Fibroblast of lung (primary cell): ENCODE results near the gene LGALS7B.
"Not testable (repeated sequence)": the region's sequence is repeated elsewhere in the genome, so short reads cannot be mapped to it uniquely, and the experiment has no call there.

Source experiments
- EZH2 ChIP-seq: IDR thresholded peaks from 2 replicates; pipeline ENCODE4 v1.5.1; 2012; ENCODE audit warnings: low read length, control low read depth, mild to moderate bottlenecking; ENCODE audit errors: missing control alignments
- TF ChIP-seq, protein P1 (sequence below), 2 donors: IDR thresholded peaks in 1 of 2; conservative IDR thresholded peaks in 1 of 2; 1 replicate in 1 of 2; 2 replicates in 1 of 2; pipeline ENCODE4 v1.5.1; 2011 to 2012; ENCODE audit warnings: low read length in 2 of 2, control low read depth in 1 of 2, inconsistent platforms in 1 of 2, low read depth in 1 of 2, mild to moderate bottlenecking in 1 of 2

DNA sequence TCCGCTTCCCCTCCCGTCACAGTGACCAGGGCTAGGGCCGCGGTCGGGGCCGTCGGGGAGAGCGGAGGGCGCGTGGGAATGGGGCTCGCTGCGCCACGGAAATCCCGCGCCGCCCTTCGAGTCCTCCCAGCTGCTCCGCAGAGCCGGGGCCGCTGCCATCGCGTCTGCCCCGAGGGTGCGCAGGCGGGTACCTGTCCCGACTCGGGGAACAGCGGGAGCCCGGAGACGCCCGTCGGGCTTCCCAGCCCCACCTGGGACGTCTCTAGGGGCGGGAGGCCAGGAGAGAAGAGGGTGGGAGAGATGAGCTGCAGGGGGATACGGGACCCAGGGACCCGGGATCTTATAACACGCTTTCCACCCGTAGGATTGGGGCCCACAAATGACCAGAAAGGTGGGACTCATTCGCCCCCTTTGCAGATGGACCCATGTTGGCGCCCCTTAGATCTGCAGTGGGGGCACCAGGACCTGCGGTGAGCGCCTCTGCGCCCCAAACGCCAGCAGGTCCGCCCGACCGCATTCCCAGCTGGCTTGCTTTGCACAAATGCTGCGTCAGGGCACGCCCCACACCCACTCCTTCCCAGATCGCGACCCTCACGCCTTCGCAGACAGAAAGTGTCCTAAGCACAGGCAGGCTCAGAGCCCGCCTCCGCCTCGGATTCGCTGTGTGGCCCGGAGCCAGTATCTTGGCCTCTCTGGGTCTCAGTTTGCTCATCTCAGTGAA lies 18.6 kb upstream of the LGALS7B start:
- TF ChIP-seq, protein P1, sequence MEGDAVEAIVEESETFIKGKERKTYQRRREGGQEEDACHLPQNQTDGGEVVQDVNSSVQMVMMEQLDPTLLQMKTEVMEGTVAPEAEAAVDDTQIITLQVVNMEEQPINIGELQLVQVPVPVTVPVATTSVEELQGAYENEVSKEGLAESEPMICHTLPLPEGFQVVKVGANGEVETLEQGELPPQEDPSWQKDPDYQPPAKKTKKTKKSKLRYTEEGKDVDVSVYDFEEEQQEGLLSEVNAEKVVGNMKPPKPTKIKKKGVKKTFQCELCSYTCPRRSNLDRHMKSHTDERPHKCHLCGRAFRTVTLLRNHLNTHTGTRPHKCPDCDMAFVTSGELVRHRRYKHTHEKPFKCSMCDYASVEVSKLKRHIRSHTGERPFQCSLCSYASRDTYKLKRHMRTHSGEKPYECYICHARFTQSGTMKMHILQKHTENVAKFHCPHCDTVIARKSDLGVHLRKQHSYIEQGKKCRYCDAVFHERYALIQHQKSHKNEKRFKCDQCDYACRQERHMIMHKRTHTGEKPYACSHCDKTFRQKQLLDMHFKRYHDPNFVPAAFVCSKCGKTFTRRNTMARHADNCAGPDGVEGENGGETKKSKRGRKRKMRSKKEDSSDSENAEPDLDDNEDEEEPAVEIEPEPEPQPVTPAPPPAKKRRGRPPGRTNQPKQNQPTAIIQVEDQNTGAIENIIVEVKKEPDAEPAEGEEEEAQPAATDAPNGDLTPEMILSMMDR (conservative IDR thresholded peaks at IDR 0.05 in 1 of 2, IDR thresholded peaks at IDR 0.05 in 1 of 2; ENCODE audit: low read depth in 1 of 2, low read length in 2 of 2) = not testable (repeated sequence)
- TF ChIP-seq EZH2 = not testable (repeated sequence)
